GM18517 (cell line): ENCODE measurements around the gene KCNQ4.

ENCODE experiments used
- ATAC-seq: cut with Tn5 transposase; IDR thresholded peaks from one replicate; pipeline ENCODE4 v1.9.1; 2021; ENCODE audit warnings: mild to moderate bottlenecking, moderate library complexity; ENCODE audit not compliant: unreplicated experiment

The KCNQ4 gene

DNA sequence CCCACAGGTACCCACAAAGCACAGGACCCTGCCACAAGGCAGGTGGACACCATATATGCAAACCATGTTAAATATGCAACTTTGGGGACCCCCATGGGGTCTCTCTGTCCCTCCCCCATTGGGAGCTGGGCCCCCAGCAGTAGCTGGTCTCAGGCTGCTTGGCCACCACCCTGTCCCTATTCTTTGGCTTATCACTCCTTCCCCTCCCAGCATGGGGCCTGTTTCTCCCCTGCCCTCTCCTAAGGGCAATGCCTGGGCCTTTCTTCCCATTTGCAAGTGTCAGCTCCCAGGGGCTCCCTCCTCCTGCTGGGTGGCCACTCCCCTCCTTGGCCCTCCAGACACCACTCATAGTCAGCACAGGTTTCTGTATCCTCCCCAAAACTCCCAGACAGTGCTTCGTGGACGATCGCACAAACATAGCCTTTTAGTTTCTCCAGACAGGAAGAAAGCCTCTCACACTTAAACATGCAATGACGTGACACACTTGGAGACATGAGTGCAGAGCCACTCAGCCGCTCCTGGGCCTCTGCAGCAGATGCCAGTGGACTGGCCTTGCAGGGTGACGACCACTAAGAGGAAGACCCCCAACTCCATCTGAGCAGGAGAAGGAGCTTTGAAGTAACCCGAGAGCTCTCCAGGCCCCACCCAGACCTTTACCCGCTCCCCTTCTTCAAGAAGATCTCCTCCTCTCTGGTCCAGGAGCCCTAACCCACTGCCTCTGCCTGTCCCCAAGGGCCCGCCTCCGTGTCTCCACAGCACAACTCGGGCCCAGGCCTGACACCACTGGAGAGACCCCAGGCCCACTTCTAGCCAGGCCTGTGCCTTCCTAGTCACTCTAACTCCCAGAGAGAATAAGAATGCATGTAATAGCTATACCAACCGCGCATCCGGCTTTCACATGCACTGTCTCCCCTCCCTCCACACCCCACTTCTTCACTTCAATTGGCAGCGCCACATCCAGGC, 55.7 kb downstream of the KCNQ4 start:
- ATAC-seq = no peak

GRCh38 chr1:40839943-40840335, 56.4 kb downstream of the KCNQ4 start:
- no peak for ATAC-seq

DNA sequence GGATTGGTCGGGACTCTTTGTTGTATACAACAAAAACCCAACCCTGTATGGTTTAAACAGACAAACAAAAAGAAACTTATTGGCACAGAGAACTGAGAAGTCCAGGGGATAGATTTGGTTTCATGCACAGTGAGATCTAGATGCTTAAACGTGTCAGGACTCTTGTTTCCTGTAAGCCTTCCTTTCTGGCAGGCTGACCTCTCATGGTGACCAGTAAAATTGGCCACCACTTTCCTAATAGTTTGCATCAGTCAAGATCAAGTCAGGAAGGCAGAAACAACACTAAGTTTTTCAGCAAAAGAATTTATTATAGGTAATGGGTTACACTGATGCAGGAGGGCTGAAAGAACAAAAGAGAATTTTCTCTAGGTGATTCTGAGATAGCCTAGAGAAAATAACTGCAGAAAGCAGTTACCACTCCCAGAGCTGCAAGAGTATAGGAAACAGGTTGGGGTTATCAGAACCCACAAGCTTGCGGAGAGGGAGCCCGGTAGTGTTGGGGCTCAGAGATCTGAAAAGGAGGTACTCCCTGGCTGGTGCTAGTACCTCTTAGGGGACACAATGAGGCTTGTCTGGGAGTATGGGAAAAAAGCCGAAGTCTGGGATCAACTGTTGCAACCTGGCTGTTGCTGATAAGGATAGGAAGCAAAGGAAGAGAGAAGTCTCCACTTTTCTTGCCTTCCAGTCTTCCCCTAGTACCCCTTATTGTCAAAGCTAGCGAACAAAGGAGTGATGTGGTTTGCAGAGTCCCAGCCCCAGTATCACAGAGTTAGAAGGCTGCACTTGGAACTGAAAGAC, 57.1 kb downstream of the KCNQ4 start:
- no peak for ATAC-seq

- no peak for ATAC-seq
These were observed 58.0 kb downstream of the KCNQ4 start for GRCh38 chr1:40841602-40842001.

- no peak for ATAC-seq
These were observed 58.6 kb downstream of the KCNQ4 start for GRCh38 chr1:40842207-40842606.

DNA sequence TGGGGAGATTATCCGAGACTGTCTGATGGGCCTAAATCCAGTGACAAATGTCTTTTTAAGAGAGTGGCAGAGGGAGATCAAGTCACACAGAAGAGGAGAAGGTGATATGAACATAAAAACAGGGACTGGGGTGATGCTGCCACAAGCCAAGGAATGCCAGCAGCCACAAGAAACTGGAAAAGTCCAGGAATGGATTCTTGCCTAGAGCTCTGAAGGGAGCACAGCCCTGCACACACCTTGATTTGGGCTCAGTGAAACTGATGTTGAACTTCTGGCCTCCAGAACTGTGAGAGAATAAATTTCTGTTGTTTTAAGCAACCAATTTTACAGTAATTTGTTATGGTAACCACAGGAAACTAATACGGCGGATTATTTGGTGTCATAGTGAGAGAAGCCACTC, 59.1 kb downstream of the KCNQ4 start:
- ATAC-seq = no peak

- ATAC-seq = no peak
These were observed 60.5 kb downstream of the KCNQ4 start for GRCh38 chr1:40844079-40844478.

DNA sequence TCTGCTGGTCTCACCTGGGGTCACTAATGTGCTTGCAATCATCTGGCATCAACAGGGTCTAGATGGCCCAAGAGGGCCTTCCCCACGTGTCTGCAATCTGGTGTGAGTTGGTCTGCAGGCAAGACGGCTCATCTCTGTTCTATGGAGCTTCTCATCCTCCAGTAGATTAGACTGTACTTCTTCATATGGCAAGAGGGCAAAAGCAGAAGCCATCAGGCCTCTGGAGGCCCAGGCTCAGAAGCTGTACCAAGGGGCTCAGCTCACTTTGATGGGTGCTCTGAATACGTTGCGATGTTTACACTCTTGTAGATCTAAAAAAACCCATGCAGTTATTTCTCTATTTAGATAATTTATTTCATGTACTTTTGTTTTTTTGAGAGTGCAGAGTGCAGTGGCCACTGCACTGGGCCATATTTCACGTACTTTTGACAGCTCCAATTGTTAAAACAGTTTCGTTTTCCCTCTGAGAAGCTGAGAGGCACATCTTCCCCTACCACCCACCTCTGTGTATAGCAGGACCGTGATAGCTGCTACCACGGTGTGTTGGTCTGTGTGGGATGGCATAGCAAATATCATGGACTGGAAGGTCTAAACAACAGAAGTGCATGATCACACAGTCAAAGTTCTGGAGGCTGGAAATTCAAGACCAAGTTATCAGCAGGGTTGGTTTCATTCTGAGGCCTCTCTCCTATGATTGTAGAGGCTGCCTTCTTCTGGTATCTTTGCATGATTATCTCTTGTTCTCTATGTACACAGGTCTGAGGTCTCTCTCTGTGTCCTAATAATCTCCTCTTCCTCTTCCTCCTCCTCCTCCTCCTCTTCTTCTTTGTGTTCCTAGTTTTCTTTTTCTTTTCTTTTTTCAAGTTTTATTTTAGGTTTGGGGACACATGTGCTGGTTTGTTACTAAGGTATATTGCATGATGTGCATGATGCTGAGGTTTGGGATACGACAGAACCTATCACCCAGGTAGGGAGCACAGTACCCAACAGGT, 61.6 kb downstream of the KCNQ4 start:
- no peak for ATAC-seq

DNA sequence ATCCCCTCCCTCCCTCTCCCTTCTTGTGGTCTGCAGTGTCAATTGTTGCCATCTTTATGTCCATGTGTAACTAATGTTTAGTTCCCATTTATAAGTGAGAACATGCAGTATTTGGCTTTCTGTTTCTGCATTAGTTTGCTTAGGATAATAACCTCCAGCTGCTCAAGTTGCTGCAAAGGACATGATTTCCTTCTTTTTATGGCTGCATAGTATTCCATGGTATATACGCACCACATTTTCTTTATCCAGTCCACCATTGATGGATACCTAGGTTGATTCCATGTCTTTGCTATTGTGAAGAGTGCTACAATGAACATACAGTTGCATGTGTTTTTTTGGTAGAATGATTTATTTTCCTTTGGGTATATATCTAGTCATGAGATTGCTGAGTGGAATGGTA, 62.3 kb downstream of the KCNQ4 start:
- no peak for ATAC-seq

DNA sequence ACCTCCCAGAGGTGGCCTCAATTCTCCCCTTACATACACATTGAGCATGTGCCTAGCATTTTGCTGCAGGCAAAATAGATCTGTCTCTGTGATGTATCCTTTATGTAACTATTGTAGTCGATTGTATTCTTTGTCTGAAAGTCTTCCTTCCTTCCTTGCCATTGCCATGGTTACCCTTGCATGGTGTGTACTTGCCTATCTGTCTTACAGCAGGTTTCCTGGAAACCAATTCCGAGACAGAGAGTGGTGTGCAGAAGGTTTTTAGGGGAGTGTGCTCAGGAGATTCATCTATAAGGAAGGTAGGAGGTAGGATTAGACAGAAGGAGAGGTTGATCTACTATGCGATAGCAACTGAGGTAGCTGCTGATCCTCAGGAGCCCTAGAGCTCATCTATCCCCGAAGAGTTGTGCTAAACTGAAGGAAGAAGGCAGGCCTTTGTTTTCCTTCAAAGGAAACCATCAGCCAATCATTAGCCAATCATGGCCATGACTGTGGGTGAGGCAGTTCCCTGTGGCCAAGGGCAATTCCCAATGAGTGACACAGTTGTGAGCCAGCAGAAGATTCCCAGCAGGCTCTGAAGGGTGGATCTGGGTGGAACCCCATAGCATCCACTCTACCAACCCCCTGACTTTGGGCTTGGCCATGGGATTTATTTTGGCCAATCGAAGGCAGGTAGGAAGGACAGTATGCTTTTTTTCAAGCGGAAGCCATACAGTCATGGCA, 63.6 kb downstream of the KCNQ4 start:
- no peak for ATAC-seq

GRCh38 chr1:40848530-40849189, 65.1 kb downstream of the KCNQ4 start:
- no peak for ATAC-seq

GRCh38 chr1:40849801-40850592, 66.4 kb downstream of the KCNQ4 start:
- no peak for ATAC-seq

GRCh38 chr1:40851643-40852042, 68.1 kb downstream of the KCNQ4 start:
- ATAC-seq = no peak

- ATAC-seq = no peak
These were observed 69.7 kb downstream of the KCNQ4 start for GRCh38 chr1:40853113-40853884.

GRCh38 chr1:40853885-40854170, 70.2 kb downstream of the KCNQ4 start:
- no peak for ATAC-seq

DNA sequence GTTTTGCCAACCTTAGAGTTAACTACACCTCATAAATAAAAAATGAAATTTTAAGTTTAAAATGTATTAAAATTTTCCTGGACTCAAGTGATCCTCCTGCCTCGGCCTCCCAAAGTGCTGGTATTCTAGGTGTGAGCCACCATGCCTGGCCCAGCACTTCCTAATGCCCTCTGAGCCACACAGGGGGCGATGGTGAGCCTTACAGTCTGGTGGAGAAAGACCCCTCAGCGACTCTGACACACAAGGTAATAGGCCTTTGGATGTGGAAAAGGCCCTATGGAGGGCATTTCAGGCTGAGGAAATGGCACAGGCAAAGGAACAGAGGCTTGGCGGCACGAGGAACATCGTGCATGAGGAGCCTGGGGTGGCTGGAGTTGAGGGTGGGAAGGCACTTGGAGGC, 71.9 kb downstream of the KCNQ4 start:
- ATAC-seq = no peak

DNA sequence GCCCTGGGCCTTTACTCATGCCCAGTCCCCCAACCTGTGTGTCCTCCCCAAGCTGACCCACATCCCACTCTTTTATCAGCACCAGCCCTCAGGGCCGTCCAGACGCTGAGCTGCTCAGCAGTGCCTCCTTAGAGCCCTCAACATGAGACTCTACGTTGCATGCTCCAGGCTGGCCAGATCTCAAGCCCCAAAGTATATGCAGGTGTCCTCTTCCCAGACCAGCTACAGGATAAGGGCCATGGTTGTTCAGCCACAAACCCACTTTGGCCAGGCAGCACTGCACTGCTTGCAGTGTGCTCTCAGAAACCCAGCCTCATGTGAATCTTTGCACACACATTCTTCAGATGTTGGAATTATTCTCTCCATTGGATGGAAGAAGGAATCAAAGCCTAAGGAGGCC, 72.5 kb downstream of the KCNQ4 start:
- ATAC-seq = no peak

GRCh38 chr1:40856656-40857302, 73.2 kb downstream of the KCNQ4 start:
- no peak for ATAC-seq
